ENCODE measurements around the gene HORMAD2. TPM values are rescaled to one million over a fixed set of nuclear protein-coding genes. Genes with fewer than 3 reads are reported as not detected.
"Not testable (repeated sequence)": the region's sequence is repeated elsewhere in the genome, so short reads cannot be mapped to it uniquely, and the experiment has no call there.

Gene HORMAD2
- total RNA-seq, 1 donor from 2014 or later: not detected

GRCh38 chr22:30187529-30188407, 107.5 kb downstream of the HORMAD2 start:
- no peak for DNase-seq (ENCODE audit: low read depth)

- DNase-seq (ENCODE audit: low read depth): no peak
These were observed 108.6 kb downstream of the HORMAD2 start for GRCh38 chr22:30188911-30189310.

GRCh38 chr22:30190574-30190973, 110.3 kb downstream of the HORMAD2 start:
- no peak for DNase-seq (ENCODE audit: low read depth)

- DNase-seq (ENCODE audit: low read depth): no peak
These were observed 110.9 kb downstream of the HORMAD2 start for GRCh38 chr22:30191040-30191701.

GRCh38 chr22:30192427-30192826, 112.2 kb downstream of the HORMAD2 start:
- no peak for DNase-seq (ENCODE audit: low read depth)

GRCh38 chr22:30193031-30193775, 112.9 kb downstream of the HORMAD2 start:
- peak; percentile 44 for DNase-seq (ENCODE audit: low read depth)

- DNase-seq (ENCODE audit: low read depth): no peak
These were observed 115.2 kb downstream of the HORMAD2 start for GRCh38 chr22:30195245-30196140.

GRCh38 chr22:30196141-30196879, 116.0 kb downstream of the HORMAD2 start:
- DNase-seq (ENCODE audit: low read depth): peak; percentile 97

GRCh38 chr22:30196880-30197336, 116.6 kb downstream of the HORMAD2 start:
- no peak for DNase-seq (ENCODE audit: low read depth)

- DNase-seq (ENCODE audit: low read depth): no peak
These were observed 117.1 kb downstream of the HORMAD2 start for GRCh38 chr22:30197389-30197788.

GRCh38 chr22:30198152-30198825, 118.0 kb downstream of the HORMAD2 start:
- DNase-seq (ENCODE audit: low read depth): no peak

GRCh38 chr22:30198921-30199320, 118.7 kb downstream of the HORMAD2 start:
- no peak for DNase-seq (ENCODE audit: low read depth)

- not testable (repeated sequence) for DNase-seq (ENCODE audit: low read depth)
These were observed 120.6 kb downstream of the HORMAD2 start for GRCh38 chr22:30200905-30201304.

GRCh38 chr22:30201945-30202344, 121.7 kb downstream of the HORMAD2 start:
- no peak for DNase-seq (ENCODE audit: low read depth)

GRCh38 chr22:30202531-30203006, 122.3 kb downstream of the HORMAD2 start:
- DNase-seq (ENCODE audit: low read depth): no peak

- no peak for DNase-seq (ENCODE audit: low read depth)
These were observed 123.9 kb downstream of the HORMAD2 start for GRCh38 chr22:30204015-30204741.

GRCh38 chr22:30204742-30205111, 124.5 kb downstream of the HORMAD2 start:
- peak; percentile 91 for DNase-seq (ENCODE audit: low read depth)

GRCh38 chr22:30205281-30206115, 125.2 kb downstream of the HORMAD2 start:
- peak; percentile 98 for DNase-seq (ENCODE audit: low read depth)
